ENCODE measurements around the gene TSPAN5.

TSPAN5 gene

GRCh38 chr4:98434816-98435215 lies 223.6 kb downstream of the TSPAN5 start:
- DNase-seq = no peak

- no peak for DNase-seq
Observed at GRCh38 chr4:98433691-98434090, 224.7 kb downstream of the TSPAN5 start.

- no peak for DNase-seq
Observed at GRCh38 chr4:98430708-98431403, 227.6 kb downstream of the TSPAN5 start.

DNA sequence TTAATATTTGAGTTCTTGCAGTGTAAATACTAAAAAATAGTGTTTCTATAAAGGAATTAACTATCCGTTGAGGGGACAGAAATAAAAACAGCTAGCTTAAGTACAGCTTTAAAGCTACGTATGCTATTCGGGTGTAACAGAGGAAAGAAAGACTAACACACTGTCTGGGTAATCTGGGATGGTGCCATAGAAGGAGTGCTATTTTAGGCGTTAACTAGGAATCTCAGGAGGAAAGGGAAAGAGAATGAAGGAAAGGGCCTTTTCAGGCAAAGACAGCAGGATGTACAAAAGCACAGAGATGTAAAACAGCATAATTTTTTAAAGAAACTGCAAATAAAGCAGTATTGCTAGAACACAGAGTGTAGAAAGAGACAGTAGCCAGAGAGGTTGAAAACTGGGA lies 235.4 kb downstream of the TSPAN5 start:
- no peak for DNase-seq

- no peak for DNase-seq
Observed at GRCh38 chr4:98421111-98421510, 237.3 kb downstream of the TSPAN5 start.
